Liver (tissue), 9 donors: ENCODE data around the gene MFF. TPM values are rescaled to one million over a fixed set of nuclear protein-coding genes. Genes with fewer than 3 reads are reported as not detected.

Experiments
- DNase-seq: peaks from one replicate; pipeline ENCODE4 v3.0.0-alpha.2; 2017; ENCODE audit warnings: low spot score
- H3K27ac ChIP-seq, 2 donors: one replicate each; pipeline ENCODE4 v1.7.0; 2013; ENCODE audit warnings: inconsistent platforms in 2 of 2, low read length in 2 of 2, control low read depth in 1 of 2, low read depth in 1 of 2, mild to moderate bottlenecking in 1 of 2
- H3K27me3 ChIP-seq, 4 donors: one replicate each; pipeline versions ENCODE4 v1.6.1 to v1.7.0; 2013; ENCODE audit warnings: low read length in 3 of 4, inconsistent platforms in 1 of 4, mild to moderate bottlenecking in 1 of 4, moderate library complexity in 1 of 4; ENCODE audit not compliant: control insufficient read depth in 4 of 4, insufficient read depth in 4 of 4
- H3K36me3 ChIP-seq, 4 donors: one replicate each; pipeline versions ENCODE4 v1.6.1 to v1.7.0; 2013; ENCODE audit warnings: low read length in 3 of 4, mild to moderate bottlenecking in 3 of 4, low read depth in 1 of 4, moderate library complexity in 1 of 4; ENCODE audit not compliant: control insufficient read depth in 4 of 4, insufficient read depth in 3 of 4
- H3K4me1 ChIP-seq, 4 donors: one replicate each; pipeline versions ENCODE4 v1.6.1 to v1.7.0; 2013; ENCODE audit warnings: low read length in 3 of 4, mild to moderate bottlenecking in 3 of 4, moderate library complexity in 1 of 4; ENCODE audit not compliant: control insufficient read depth in 4 of 4, insufficient read depth in 4 of 4
- H3K4me3 ChIP-seq, 3 donors: one replicate each; pipeline versions ENCODE4 v1.6.1 to v1.7.0; 2013; ENCODE audit warnings: low read length in 3 of 3, control low read depth in 1 of 3, low read depth in 1 of 3, mild to moderate bottlenecking in 1 of 3
- H3K9ac ChIP-seq, 2 donors: one replicate each; pipeline ENCODE4 v1.7.0; 2013; ENCODE audit warnings: low read length in 2 of 2, mild to moderate bottlenecking in 2 of 2, moderate library complexity in 2 of 2, control low read depth in 1 of 2, low read depth in 1 of 2
- H3K9me3 ChIP-seq, 4 donors: one replicate each; pipeline versions ENCODE4 v1.6.1 to v1.7.0; 2013; ENCODE audit warnings: low read length in 3 of 4; ENCODE audit not compliant: control insufficient read depth in 4 of 4
- CTCF ChIP-seq: fragments of 150-350 bp; IDR thresholded peaks from 2 replicates; pipeline ENCODE4 v1.5.1; 2017; ENCODE audit warnings: improper control_type of control experiment, low read depth, low read length; ENCODE audit not compliant: missing input control
- EGR1 ChIP-seq, 2 donors: IDR thresholded peaks; 2 replicates each; pipeline ENCODE4 v1.6.1; 2016 to 2018; ENCODE audit warnings: antibody characterized with exemption in 2 of 2, low read depth in 2 of 2
- FOXA1 ChIP-seq: IDR thresholded peaks from 2 replicates; pipeline ENCODE4 v1.6.1; 2016; ENCODE audit warnings: antibody characterized with exemption
- FOXA2 ChIP-seq: IDR thresholded peaks from 2 replicates; pipeline ENCODE4 v1.6.1; 2016; ENCODE audit warnings: antibody characterized with exemption
- GABPA ChIP-seq, 2 donors: IDR thresholded peaks in 1 of 2; conservative IDR thresholded peaks in 1 of 2; 2 replicates each; pipeline ENCODE4 v1.6.1; 2016; ENCODE audit warnings: antibody characterized with exemption in 2 of 2, mild to moderate bottlenecking in 1 of 2, moderate library complexity in 1 of 2
- HNF4A ChIP-seq, 2 donors: conservative IDR thresholded peaks; 2 replicates each; pipeline ENCODE4 v1.6.1; 2016; ENCODE audit warnings: antibody characterized with exemption in 2 of 2, mild to moderate bottlenecking in 2 of 2
- HNF4G ChIP-seq: IDR thresholded peaks from 2 replicates; pipeline ENCODE4 v1.6.1; 2016; ENCODE audit warnings: antibody characterized with exemption
- JUND ChIP-seq, 2 donors: IDR thresholded peaks; 2 replicates each; pipeline ENCODE4 v1.6.1; 2016; ENCODE audit warnings: antibody characterized with exemption in 2 of 2
- MAX ChIP-seq: IDR thresholded peaks from 2 replicates; pipeline ENCODE4 v1.6.1; 2016; ENCODE audit warnings: antibody characterized with exemption
- REST ChIP-seq: IDR thresholded peaks from 2 replicates; pipeline ENCODE4 v1.6.1; 2016; ENCODE audit warnings: antibody characterized with exemption, mild to moderate bottlenecking
- TAF1 ChIP-seq: conservative IDR thresholded peaks from 2 replicates; pipeline ENCODE4 v1.6.1; 2016; ENCODE audit warnings: antibody characterized with exemption, mild to moderate bottlenecking
- YY1 ChIP-seq: IDR thresholded peaks from 2 replicates; pipeline ENCODE4 v1.6.1; 2016; ENCODE audit warnings: antibody characterized with exemption, mild to moderate bottlenecking
- ZBTB33 ChIP-seq: IDR thresholded peaks from 2 replicates; pipeline ENCODE4 v1.6.1; 2016; ENCODE audit warnings: antibody characterized with exemption
- WGBS: extraction: QIAGEN DNeasy Blood & Tissue Kit; methylation state at CpG from one replicate; pipeline ENCODE4 v1.1.7; 2013; 5-methylcytosine and 5-hydroxymethylcytosine counted together
- polyA plus RNA-seq, 2 donors: library from polyadenylated mRNA; stranded (reverse) in 1 of 2; unstranded in 1 of 2; fragments of 200-250 nt in 1 of 2; fragments of >200 nt in 1 of 2; fragmentation: Nextera tagmentation in 1 of 2; extraction: Ambion mirVana in 1 of 2; gene quantifications; one replicate each; pipeline versions ENCODE4 v1.2.1 to v1.2.3, GENCODE V29; 2013 to 2015
- total RNA-seq, 2 donors: library from RNA; depleted of rRNA; stranded (reverse); fragments of >200 nt; gene quantifications; one replicate each; pipeline ENCODE4 v1.2.3, GENCODE V29; 2014
- donor health status: healthy.
- donor health status: healthy.
- donor health status: healthy.
- donor health status: healthy.
- donor health status: healthy.

Gene MFF
- total and polyA plus RNA-seq, 4 donors = 28.9 to 40.8 (median 33.2) TPM

- TF ChIP-seq REST (no peak), FOXA1 (no peak)
Observed at GRCh38 chr2:227376656-227377396, 51.8 kb downstream of the MFF start (continued).

- no peak overlapping the region for H3K4me3 ChIP-seq
- no peaks in the 10 kb centered on the region for H3K36me3 ChIP-seq
- no peak overlapping the region for H3K27ac ChIP-seq
- WGBS = 75% methylated on average over 8 of the region's 8 CpGs
- H3K27me3 ChIP-seq = no peaks in the 10 kb centered on the region
- DNase-seq = no peak
- H3K9ac ChIP-seq = no peak overlapping the region
- H3K4me1 ChIP-seq = no peaks in the 10 kb centered on the region
- H3K9me3 ChIP-seq = no peaks in the 10 kb centered on the region
- TF ChIP-seq CTCF = no peak
- no peak for TF ChIP-seq ZBTB33
- no peak for TF ChIP-seq JUND (IDR thresholded peaks at IDR 0.05)
- no peak for TF ChIP-seq YY1
- TF ChIP-seq GABPA (IDR thresholded peaks at IDR 0.05 in 1 of 2, conservative IDR thresholded peaks at IDR 0.05 in 1 of 2) = no peak
- no peak for TF ChIP-seq FOXA1
- no peak for TF ChIP-seq HNF4G
- no peak for TF ChIP-seq MAX
- TF ChIP-seq FOXA2 = no peak
- no peak for TF ChIP-seq HNF4A (conservative IDR thresholded peaks at IDR 0.05)
- no peak for TF ChIP-seq TAF1
- no peak for TF ChIP-seq EGR1 (IDR thresholded peaks at IDR 0.05; ENCODE audit: low read depth in 2 of 2)
Observed at GRCh38 chr2:227377467-227378351, 52.7 kb downstream of the MFF start.
